GM19397 (cell line): Measurements from ENCODE around the gene ABCF2.
A peak's percentile ranks its signal among the peaks of the same experiment; 100 is the strongest.

ENCODE experiments used
- ATAC-seq: cut with Tn5 transposase; IDR thresholded peaks from one replicate; pipeline ENCODE4 v1.9.1; 2021; ENCODE audit warnings: mild to moderate bottlenecking, moderate library complexity; ENCODE audit not compliant: unreplicated experiment

ABCF2 gene

DNA sequence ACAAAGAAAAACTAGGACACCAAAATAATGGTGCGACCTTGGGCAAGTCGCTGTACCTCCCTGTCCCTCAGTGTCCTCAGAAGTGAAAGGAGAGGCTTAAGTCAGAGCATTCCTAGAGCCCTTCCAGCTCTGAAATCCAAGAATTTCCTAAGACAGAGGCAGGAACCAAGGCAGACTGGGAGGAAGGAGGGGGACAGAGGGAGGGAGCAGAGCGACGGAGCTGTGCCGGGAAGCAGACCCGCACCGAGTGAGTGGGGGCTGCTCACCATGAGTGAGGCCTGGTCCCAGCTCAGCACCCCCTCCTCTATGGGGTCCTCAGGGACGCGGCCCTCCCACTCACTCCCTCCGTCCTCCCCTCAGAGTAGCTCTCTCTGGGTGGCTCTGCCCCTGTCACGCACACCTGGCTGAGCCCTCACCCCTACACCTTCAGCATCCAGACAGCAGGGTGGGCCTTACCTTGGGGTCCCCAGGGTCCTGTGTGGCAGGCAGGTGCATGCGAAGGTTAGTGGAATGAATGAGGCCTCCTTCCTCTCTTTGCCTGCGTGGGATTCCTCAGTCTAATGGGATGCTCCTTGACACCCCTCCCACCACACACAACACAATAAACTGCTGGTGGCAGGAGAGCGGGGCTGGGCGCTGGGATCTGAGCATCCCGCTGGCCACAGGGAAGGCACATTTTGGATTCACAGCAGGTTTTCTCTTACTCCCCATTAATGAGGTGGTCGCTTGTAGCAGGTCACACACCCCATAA lies 26.1 kb upstream of the ABCF2 start:
- no peak for ATAC-seq

DNA sequence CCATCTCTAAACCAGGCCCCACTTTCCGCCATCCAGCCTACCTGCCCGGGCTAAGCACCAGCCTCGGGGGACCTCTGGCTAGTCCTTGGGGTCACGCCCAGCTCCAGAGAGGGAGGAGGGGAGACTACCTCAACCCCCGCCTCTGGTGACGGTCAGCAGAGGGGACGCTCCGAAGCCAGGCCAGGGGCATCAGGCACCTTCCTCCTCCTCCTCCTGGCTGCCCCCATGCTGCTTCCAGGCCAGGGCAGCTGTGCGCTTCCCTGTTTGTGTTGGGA lies 25.5 kb upstream of the ABCF2 start:
- no peak for ATAC-seq

DNA sequence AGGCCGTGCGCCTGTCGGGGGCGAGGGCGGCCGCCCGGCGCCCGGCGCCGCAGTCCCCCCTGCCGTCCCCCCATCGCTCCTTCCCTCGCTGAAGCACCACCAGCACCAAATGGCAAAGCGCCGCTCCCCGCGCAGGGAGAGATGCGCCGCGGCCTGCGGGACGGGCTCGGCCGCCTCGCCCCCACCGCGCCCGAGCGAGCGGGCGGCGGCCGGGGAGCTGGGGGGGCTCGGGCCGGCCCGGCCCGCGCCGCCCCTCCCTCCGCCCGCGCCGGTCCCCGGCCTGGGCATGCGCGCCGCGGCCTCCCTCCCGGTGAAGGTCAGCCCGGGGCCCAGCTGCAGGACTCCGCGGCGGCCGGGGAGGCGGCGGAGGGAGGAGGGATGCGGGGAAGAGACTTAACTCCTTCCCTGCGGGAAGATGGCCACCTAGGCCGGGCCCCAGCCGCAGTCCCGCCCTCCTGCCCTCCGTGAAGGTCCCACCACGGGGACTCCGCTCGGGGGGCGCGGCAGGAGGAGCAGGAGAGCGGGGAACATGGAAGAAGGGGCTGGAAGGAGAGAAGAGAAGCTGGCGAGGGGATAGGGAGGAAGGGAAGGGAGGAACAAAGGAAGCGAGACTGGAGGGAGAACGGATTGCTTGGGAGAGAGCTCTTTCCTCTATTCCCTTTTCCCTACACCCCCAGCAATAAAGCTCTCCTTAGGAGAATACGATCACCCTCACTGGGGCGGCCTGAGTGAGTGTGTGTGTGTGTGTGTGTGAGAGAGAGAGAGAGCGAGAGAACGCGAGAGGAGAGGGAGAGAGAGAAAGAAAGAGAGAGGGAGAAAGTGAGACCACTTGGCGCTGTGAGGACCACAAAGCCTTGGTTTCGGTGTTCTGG lies 24.9 kb upstream of the ABCF2 start:
- ATAC-seq, result no peak

DNA sequence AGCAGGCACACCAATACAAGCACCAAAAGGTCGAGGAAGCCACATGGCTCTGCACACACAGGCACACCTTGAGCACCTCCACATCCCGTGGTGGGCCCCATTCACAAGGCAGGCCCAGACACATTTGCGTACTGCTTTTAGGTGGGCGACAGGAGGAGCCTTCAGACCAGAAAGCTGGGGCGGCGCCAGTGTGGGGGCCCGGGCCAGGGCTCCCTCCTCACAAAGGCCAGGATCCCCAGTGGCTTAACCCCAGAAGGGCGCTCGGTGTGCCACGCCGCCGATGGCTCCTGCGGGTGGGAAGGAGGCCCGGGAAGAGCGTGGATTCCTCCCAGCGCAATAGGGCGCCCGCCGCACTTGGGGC lies 24.3 kb upstream of the ABCF2 start:
- ATAC-seq, result no peak

DNA sequence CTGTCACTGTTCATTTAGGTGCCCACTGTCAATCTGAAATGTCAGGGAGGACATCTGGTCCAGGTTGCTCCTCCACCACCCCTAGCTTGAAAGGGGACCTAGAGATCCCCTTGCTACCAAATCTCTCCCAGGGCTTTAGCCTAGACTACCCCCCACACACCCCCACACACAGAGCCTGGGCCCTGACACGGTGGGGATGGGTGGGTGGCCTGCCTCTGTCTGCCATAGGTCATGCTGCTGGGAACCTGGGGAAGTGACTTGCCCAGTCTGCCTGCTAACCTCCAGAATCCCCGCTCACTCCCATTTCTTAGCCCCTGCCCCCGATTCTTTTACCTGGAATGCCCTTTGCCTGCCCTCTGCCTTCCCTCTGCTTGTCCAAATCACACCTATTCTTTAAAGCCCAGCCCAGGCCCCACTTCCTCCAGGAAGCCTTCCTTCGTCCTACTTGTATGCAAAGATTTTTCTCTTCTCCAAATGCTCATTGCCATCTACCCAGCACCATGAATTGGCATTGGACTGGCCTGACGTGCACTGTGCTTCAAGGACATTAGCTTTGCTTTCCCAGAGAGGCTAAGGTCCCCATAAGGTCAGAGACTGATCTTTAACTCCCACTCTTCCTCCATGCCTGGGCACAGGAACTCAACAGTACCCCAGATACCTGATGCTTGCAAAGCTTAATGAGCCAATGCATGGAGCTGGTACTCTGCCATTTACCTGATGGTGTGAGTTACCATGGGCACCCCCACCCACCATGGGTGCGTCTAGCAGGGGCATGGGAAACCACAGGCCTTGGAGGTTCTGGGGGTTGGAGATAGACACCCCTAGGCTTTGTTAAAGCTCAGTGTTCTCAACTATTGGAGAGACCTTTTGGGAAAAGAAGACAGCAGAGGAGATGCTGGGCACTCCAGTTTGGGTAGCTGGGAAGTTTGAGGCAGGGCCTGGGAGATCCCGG lies 23.5 kb upstream of the ABCF2 start:
- no peak for ATAC-seq

DNA sequence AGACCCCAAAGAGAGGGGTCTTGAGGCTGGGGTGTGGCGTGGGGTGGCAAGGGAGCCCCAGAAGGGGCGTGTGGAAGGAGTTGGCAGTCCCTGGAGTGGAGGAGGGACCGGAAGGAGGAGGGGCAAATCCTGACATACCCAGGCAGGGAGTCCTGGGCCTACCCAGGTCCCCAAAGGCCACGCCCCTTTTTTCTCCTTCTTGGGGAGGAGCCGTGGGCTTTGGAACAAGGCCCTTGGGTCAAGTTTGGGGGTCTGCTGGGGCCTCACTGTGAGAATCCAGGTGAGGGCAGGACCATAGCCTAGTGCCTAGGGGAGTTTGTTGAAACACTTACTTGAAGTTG lies 22.7 kb upstream of the ABCF2 start:
- no peak for ATAC-seq

DNA sequence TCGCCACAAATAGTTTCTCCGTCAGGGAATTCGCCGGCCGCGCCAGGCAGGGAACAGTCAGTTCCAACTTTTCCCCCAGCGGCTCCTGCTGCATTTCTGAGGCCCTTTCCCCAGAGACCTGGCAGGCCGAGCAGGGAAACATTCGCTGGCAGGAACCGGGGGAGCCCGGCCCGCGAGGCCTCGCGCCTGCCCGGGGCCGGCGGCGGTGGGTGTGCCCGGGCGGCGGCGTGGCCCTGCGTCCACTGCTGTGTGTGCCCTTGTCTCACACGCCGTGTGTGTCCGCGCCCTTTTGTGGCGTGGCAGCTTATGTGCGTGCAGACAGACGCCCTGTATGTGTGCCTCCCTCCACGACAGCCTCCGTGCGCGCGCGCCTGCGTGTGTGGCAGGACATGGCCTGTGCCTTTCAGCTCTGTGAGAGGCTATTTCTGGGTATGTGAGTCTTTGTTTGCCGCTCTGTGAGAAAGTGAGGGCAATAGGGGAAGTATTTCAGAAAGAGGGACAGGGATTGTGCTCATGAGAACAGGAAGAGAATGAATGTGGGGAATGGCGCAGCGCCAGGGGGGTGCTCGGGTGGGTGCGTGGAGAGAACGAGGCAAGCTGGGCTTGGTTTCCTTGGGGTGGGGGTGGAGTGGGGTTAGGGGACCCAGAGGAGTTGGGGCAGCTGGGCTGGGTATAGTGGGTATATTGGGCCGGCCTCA lies 22.2 kb upstream of the ABCF2 start:
- no peak for ATAC-seq

DNA sequence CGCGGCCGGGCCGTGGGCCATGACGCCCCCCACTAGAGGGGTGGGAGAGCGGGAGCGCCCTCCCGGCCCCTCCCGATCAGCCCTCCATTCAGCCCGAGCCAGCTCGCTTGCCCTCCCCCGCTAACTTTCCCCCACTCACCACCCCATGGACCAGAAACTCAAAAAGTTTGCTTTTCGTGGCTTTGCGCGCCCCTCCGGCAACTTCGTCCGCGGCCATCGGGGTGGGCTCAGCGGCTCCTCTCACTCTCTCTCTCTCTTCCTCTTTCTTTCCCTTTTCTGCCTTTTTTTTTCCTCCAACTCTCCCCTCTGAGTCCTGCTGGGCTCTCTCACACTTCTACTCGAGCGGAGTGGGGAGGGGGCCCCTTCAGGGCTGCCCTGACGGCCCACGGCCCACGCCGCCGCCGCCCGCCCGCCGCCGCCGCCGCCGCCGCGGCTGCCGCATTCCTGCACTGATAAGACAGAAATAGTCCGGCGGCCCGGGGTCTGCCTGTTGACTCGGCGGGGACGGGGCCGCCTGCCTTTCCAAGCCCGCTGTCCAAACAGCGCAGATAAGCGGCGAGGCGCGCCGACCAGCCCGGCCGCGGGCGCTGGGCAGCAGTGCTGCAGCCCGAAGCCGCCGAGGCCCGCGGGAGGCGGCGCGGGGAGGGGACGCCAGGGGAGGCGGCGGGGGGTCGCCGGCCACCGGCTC lies 21.5 kb upstream of the ABCF2 start, which contains the start of gene SMARCD3:
TSS of gene SMARCD3 (minus strand) at position 349 of the 688 bp plus-strand sequence. CDS start at position 217, 132 bp downstream.
- no peak for ATAC-seq

DNA sequence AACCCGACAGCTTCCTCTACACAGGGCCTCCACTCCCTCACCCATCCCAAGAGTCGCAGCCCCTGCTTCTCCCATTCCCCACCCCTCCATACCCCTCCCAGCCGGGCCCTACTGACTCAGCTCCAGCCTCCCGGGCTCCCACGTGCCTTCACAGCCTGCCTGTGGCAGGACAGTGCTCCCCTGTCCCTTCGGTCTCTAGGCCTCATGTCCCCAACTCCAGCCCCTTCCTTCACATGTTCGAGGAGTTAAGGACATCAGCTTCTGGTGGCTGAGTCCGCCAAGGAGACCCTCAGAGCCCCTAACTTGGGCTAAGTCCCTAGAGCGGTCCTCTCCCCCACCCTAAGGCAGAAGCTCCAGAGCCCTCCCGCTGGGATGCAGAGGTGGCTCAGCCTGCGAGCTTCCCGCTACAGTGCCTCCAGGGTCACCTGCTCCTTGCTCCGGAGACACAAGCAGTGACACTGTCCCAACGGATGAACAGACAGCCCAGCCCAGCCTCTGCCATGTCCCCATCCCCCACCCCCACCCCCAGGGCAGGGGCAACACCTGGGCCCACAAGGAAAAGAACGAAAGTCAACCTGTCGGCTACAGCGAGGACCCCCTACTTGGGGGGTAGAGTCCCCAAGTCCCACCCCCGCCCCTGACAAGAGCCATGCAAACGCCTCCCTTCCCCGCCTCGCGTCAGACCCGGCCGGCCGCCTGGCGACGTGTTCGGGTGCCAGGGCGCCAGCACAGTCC lies 20.8 kb upstream of the ABCF2 start:
- ATAC-seq, result no peak

DNA sequence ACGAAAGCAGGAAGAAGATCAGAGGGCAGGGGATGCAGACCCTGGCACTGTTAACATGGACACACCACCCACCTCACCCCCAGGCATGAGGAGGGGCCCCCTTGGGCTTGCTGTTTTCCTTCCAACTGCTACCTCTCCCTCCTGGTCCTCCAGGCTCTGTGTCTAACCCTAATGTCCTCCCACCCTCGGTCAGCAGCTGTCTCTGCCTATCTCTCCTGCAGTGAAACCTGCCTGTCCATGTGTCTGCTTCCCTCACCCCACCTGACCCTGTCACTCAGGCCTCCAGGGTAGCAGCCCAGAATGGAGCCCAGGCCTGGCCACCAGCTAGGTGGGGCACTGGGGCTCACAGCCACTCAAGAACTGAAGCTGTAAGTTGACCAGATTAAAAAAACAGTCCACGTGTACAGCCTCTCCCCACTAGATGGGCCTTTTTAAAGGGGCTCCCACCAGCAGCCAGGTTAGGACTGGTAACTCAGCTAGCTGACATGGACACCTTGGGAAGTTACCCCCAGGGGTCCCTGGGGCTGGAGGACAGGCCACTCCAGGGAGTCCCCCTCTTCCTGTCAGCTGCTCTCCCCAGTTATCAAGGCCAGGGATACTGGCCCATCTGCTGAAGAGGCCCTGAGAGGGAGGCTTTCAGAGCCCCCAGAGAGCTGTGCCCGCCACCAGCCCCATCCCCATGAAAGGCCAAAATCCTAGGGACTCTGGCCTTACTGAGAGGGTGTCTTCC lies 20.0 kb upstream of the ABCF2 start:
- ATAC-seq, result no peak

DNA sequence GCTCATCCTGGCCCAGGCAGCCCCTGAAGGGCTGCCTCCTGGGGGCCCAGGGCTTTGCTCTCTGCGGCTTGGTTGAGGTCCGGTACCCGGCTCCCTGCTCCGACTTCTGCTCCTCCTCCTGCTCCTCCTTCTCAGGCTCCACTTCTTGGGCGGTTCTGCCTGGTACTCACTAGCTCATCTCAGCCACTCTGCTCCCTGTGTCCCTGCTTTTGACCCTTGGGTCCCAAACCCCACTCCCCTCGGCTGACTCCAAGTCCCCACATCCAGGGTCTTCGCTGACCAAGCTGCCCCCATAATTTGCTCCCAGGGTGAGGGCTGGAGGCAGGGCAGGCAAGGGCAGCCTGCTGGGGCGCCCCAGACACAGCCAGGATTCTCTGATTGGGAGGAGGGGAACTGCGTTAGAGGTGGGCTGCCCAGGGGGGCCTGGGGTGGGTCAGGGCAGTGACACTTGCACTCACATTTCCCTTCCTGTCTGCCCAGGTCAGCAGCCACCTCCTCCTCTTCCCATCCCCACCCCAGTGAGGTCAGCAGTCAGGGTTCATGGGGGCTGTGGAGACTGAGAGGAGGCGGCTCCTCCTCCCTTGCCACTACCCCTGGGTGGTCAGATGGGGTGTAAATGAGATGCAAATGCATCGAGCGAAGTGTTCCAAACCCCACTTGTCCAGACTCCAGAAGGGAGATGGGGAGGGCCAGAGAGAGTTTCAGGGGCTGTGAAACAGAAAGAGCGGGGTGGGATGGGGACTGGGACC lies 19.3 kb upstream of the ABCF2 start:
- no peak for ATAC-seq

DNA sequence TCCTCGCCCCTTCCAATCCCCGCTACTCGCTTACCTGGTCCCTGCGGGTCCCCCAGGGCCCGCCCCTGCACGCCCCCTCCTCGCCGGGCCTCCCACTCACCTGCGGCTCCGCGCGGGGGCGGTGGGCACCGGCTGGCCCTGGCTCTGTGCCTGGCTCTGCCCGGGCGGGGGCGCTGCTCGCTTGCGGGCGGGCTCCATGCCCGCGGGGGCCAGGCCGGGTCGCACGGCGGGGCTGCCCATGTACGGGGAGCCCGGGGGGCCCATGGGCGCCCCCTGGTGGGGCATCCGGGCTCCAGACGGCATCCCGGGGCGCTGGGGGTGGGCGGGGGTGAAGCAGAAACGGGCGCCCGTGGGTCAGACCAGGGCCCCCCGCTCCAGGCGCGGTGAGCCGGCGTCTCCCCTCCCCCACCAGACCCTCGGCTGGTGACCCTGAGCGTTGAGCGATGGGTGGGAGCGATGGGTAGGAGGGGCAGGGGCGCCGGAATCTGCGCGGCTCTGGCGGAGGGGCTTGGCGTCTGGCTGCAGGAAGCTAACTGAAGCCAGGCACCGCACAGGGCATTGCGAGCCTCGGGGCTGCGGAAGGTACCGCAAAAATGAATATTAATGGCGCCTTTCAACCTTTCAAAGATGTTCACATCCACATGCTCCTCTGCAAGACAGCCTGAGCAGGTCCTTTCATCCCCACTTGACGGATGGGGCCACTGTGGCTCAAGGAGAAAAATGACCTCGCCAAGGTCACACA lies 18.5 kb upstream of the ABCF2 start:
- peak; percentile 36 for ATAC-seq

DNA sequence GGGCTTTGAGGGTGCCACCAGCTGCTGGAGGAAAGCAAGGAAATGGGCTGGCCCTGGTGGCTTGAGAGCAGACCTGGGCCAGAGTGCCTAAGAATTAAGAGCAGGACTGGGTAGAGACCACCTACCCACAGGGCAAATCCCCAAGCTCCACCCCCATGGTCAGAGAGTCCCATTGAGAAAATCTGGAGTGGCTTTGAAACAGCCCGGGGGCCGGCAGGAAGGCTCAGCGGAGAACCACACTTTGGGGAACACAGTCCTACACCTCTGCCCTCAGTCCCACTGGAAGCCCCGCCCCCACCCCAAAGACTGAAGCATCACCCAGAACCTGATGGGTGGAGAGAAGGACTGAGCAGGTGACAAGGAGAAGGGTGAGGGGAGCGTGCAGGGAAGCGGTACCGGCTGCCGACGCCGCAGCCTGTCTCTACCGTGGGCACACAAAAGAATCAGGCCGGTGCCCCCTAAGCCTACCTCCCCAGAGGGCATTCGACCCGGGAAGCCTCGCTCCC lies 17.9 kb upstream of the ABCF2 start:
- no peak for ATAC-seq

DNA sequence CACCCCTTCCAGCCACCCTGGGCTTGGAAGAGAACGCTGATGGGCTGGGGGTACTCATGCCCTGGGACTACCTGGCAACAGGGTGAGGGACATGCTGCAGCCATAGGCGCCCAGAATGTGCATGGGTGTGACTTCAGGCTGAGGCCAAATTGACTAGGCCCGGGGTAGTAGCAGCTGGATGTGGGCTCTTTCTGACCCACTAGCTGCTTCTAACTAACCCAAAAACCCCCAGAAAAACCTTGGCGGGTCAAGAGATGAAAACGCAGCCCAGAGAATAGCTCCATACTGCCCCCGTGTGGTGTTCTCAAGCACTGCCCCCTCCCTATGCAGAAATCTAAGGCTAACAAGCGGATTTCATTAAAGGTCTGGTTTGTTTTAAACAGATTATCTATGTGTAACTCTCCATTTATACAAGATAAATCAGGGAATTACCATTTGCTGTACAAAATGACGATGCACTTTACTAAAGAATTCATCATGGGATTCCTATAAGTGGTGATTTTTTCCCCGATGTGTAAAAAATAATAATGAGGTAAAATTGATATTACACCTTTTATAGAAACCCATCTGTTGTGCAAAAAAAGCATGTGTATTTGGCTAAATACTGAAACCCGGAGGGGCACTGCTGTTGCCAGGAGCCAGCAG lies 17.3 kb upstream of the ABCF2 start:
- no peak for ATAC-seq

DNA sequence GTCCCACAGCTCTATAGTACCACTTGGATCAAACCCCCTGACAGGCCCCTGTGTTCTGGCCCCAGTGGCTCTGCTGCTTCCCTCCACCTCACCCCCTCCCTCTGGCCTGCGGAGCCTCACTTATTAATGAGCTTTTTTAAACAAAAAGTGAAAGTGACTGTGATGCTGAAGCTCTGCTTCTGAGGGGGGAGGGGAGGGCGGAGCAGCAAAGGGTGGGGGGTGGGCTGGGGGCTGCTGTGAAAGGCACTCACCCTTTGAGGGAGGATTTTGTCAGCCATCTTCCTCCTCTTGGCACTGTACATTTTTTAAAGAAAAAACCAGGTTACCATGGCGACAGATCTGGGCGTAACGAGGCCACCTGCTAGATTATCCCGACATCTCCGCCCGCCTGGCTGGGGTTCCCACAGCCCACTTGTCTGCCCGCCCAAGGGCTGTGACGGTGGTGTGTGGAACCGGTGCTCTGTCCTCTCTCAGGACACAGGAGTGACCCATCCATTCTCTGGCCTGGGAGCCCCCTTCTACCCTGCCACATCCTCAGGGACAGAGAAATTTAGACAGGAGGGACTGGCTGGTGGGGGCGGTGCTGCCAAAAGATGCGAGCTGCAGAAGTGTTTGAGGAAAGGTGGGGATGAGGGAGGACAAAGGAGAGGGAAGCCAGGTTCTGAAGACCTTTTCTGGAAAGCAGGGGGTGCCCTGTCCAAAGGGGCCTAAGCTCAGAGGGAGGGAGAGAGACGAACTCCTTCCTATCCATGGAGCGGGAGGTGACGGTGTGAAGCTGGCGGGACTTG lies 16.6 kb upstream of the ABCF2 start:
- ATAC-seq, result no peak

DNA sequence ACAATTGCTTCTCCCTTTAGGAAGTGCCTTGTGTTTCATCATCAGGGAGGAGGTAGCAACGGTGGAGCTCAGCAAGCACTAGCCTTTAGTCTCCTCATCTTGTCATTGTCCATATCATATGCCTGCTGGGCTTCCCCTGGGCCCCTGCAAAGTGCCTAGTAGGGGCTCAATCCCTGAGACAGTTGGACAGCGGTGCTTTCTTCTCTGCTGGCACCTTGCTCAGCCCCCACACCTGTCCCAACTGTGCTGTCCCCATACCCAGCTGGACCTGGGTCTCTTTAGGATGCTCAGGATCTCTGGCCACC lies 16.0 kb upstream of the ABCF2 start:
- no peak for ATAC-seq
